ENCODE data around the gene THSD7B.

- TF ChIP-seq, protein P1, sequence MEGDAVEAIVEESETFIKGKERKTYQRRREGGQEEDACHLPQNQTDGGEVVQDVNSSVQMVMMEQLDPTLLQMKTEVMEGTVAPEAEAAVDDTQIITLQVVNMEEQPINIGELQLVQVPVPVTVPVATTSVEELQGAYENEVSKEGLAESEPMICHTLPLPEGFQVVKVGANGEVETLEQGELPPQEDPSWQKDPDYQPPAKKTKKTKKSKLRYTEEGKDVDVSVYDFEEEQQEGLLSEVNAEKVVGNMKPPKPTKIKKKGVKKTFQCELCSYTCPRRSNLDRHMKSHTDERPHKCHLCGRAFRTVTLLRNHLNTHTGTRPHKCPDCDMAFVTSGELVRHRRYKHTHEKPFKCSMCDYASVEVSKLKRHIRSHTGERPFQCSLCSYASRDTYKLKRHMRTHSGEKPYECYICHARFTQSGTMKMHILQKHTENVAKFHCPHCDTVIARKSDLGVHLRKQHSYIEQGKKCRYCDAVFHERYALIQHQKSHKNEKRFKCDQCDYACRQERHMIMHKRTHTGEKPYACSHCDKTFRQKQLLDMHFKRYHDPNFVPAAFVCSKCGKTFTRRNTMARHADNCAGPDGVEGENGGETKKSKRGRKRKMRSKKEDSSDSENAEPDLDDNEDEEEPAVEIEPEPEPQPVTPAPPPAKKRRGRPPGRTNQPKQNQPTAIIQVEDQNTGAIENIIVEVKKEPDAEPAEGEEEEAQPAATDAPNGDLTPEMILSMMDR (conservative IDR thresholded peaks at IDR 0.05; ENCODE audit: low read depth, low read length): no peak
- TF ChIP-seq EZH2 (IDR thresholded peaks at IDR 0.05; ENCODE audit: low read length, unreplicated experiment): no peak
These were observed 36.3 kb downstream of the THSD7B start for GRCh38 chr2:136801661-136802060.

Measured in PC-3 (cell line).